Activated CD8-positive, alpha-beta memory T cell treated with anti-CD3 and anti-CD28 coated beads, Interleukin-2, amount 50 U/mL, for 24 hours (primary cell): ENCODE data around the gene MAP2K5.

Experiments
- DNase-seq: peaks from one replicate; pipeline ENCODE4 v3.0.0-alpha.2; 2020; ENCODE audit errors: extremely low read depth

The MAP2K5 gene

GRCh38 chr15:67542420-67543347 lies at the start of gene MAP2K5:
Gene MAP2K5, plus strand, starts transcription at chr15:67542703. Its CDS starts 633 bp downstream, at chr15:67543336.
- peak; percentile 41 for DNase-seq

- no peak for DNase-seq
Measured at GRCh38 chr15:67495585-67495984, 46.9 kb upstream of the MAP2K5 start.

- DNase-seq = no peak
Measured at GRCh38 chr15:67501177-67501835, 41.2 kb upstream of the MAP2K5 start.

- no peak for DNase-seq
Measured at GRCh38 chr15:67501836-67502461, 40.6 kb upstream of the MAP2K5 start.

- no peak for DNase-seq
Measured at GRCh38 chr15:67504056-67504455, 38.4 kb upstream of the MAP2K5 start.

- no peak for DNase-seq
Measured at GRCh38 chr15:67504796-67505195, 37.7 kb upstream of the MAP2K5 start.

GRCh38 chr15:67505675-67506572 lies 36.6 kb upstream of the MAP2K5 start:
- DNase-seq = no peak

GRCh38 chr15:67506775-67507747 lies 35.4 kb upstream of the MAP2K5 start:
- DNase-seq = no peak

GRCh38 chr15:67508407-67508806 lies 34.1 kb upstream of the MAP2K5 start:
- no peak for DNase-seq

- DNase-seq = no peak
Measured at GRCh38 chr15:67509918-67510317, 32.6 kb upstream of the MAP2K5 start.

- no peak for DNase-seq
Measured at GRCh38 chr15:67510597-67511190, 31.8 kb upstream of the MAP2K5 start.

- DNase-seq = no peak
Measured at GRCh38 chr15:67511606-67512005, 30.9 kb upstream of the MAP2K5 start.

GRCh38 chr15:67512140-67512539 lies 30.4 kb upstream of the MAP2K5 start:
- DNase-seq = no peak

GRCh38 chr15:67512933-67513714 lies 29.4 kb upstream of the MAP2K5 start:
- DNase-seq = no peak

GRCh38 chr15:67515090-67515489 lies 27.4 kb upstream of the MAP2K5 start:
- DNase-seq = no peak

GRCh38 chr15:67515557-67515956 lies 26.9 kb upstream of the MAP2K5 start:
- no peak for DNase-seq

GRCh38 chr15:67520321-67521028 lies 22.0 kb upstream of the MAP2K5 start:
- no peak for DNase-seq

- peak; percentile 50 for DNase-seq
Measured at GRCh38 chr15:67521029-67521782, 21.3 kb upstream of the MAP2K5 start, which contains the start of gene C15orf61. Gene C15orf61, plus strand, starts transcription at chr15:67521131. Its CDS starts 118 bp downstream, at chr15:67521249.
